Activated CD8-positive, alpha-beta T cell treated with anti-CD3 and anti-CD28 coated beads for 36 hours (primary cell): ENCODE results near the gene OPCML. TPM values are rescaled to one million over a fixed set of nuclear protein-coding genes. Genes with fewer than 3 reads are reported as not detected.

ENCODE experiments used
- ATAC-seq: fragments of 200-7000 bp; cut with Tn5 transposase; one replicate; pipeline ENCODE4 v1.10.0; 2021; ENCODE audit warnings: mild to moderate bottlenecking, moderate library complexity
- CTCF ChIA-PET: fragments of 350-600 bp; sonication (Branson Sonifier 250); formaldehyde crosslinking; loops from one replicate; lab custom pipeline; 2021; ENCODE audit warnings: antibody characterized with exemption; lab: Charles Lee
- POLR2A ChIA-PET: fragments of 350-600 bp; sonication (Branson Sonifier 250); formaldehyde crosslinking; loops from one replicate; lab custom pipeline; 2021; ENCODE audit warnings: antibody characterized with exemption; lab: Charles Lee
- DNase-seq: peaks from one replicate; pipeline ENCODE4 v3.0.0-alpha.2; 2020
- H3K27ac Mint-ChIP-seq: one replicate; pipeline ENCODE4 v1.8.0; 2021; ENCODE audit warnings: mild to moderate bottlenecking, mixed read lengths
- H3K27me3 Mint-ChIP-seq: one replicate; pipeline ENCODE4 v1.8.0; 2021; ENCODE audit warnings: mixed read lengths
- H3K36me3 Mint-ChIP-seq: one replicate; pipeline ENCODE4 v1.8.0; 2021; ENCODE audit warnings: low read depth, mixed read lengths
- H3K4me1 Mint-ChIP-seq: one replicate; pipeline ENCODE4 v1.8.0; 2021; ENCODE audit warnings: low read depth, mixed read lengths
- H3K4me3 Mint-ChIP-seq: one replicate; pipeline ENCODE4 v1.8.0; 2021; ENCODE audit warnings: mild to moderate bottlenecking, moderate library complexity, mixed read lengths
- H3K9me3 Mint-ChIP-seq: one replicate; pipeline ENCODE4 v1.8.0; 2021; ENCODE audit warnings: mixed read lengths
- intact Hi-C: fragments of 100-400 bp; cut with micrococcal nuclease; formaldehyde crosslinking; loops from one replicate; pipeline ENCODE4 v1.10.0; 2022
- total RNA-seq, 2 experiments: library from RNA; stranded (reverse); gene quantifications; one replicate each; pipeline ENCODE4 v1.2.3, GENCODE V29; 2021
- TF ChIP-seq, protein P1 (sequence below): fragments of 200-600 bp; IDR thresholded peaks from one replicate; pipeline ENCODE4 v1.8.0; 2022; ENCODE audit warnings: antibody characterized with exemption, mild to moderate bottlenecking

The OPCML gene
- total RNA-seq, 2 experiments from 2014 or later: not detected

DNA sequence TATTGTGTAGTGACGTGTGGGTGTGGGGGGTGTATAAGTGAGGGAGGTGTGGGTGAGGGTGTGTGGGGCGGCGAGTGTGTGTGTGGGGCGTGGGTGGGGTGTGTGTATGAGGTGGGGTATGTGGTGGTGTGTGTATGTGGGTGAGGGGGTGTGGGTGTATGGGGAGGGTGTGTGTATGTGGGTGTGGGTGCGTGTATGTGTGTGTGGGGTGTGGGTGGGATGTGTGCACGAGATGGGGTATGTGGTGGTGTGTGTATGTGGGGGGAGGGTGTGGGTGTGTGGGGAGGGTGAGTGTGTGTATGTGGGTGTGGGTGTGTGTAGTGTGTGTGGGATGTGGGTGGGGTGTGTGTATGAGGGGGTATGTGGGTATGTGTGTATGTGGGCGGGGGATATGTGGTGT, 205.5 kb downstream of the OPCML start:
- Mint-ChIP-seq H3K36me3 (no peaks in the 10 kb centered on the region), H3K4me3 (no peak overlapping the region), H3K4me1 (no peaks in the 10 kb centered on the region), H3K27me3 (no peaks in the 10 kb centered on the region), H3K9me3 (peaks cover 2% of the 10 kb centered on the region), H3K27ac (no peak overlapping the region)
- intact Hi-C loops: no loop called here
- POLR2A ChIA-PET: no interaction called here
- no peak for DNase-seq
- TF ChIP-seq, protein P1, sequence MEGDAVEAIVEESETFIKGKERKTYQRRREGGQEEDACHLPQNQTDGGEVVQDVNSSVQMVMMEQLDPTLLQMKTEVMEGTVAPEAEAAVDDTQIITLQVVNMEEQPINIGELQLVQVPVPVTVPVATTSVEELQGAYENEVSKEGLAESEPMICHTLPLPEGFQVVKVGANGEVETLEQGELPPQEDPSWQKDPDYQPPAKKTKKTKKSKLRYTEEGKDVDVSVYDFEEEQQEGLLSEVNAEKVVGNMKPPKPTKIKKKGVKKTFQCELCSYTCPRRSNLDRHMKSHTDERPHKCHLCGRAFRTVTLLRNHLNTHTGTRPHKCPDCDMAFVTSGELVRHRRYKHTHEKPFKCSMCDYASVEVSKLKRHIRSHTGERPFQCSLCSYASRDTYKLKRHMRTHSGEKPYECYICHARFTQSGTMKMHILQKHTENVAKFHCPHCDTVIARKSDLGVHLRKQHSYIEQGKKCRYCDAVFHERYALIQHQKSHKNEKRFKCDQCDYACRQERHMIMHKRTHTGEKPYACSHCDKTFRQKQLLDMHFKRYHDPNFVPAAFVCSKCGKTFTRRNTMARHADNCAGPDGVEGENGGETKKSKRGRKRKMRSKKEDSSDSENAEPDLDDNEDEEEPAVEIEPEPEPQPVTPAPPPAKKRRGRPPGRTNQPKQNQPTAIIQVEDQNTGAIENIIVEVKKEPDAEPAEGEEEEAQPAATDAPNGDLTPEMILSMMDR: no peak
- no peak for ATAC-seq
- CTCF ChIA-PET: no interaction called here

DNA sequence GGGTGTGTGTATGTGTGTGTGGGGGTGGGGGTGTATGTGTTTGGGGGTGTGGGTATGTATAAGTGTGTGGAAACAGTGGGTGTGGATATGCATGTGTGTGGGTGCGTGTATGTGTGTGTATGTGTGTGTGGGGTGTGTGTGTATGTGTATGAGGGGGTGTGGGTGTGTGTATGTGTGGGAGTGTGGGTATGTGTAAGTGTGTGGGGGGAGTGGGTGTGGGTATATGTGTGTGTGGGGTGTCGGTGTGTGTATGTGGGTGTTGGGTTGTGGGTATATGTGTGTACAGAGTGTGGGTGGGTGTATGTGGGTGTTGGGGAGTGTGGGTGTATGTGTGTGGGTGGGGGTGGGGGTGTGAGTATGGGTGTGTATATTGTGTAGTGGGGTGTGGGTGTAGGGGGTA, 206.0 kb downstream of the OPCML start:
- no peak overlapping the region for H3K27ac Mint-ChIP-seq
- H3K36me3 Mint-ChIP-seq: no peaks in the 10 kb centered on the region
- CTCF ChIA-PET: no interaction called here
- H3K4me3 Mint-ChIP-seq: no peak overlapping the region
- POLR2A ChIA-PET: no interaction called here
- no peaks in the 10 kb centered on the region for H3K4me1 Mint-ChIP-seq
- peaks cover 2% of the 10 kb centered on the region for H3K9me3 Mint-ChIP-seq
- DNase-seq (no peak), ATAC-seq (no peak)
- intact Hi-C loops: no loop called here
- no peaks in the 10 kb centered on the region for H3K27me3 Mint-ChIP-seq
- TF ChIP-seq, protein P1: no peak

DNA sequence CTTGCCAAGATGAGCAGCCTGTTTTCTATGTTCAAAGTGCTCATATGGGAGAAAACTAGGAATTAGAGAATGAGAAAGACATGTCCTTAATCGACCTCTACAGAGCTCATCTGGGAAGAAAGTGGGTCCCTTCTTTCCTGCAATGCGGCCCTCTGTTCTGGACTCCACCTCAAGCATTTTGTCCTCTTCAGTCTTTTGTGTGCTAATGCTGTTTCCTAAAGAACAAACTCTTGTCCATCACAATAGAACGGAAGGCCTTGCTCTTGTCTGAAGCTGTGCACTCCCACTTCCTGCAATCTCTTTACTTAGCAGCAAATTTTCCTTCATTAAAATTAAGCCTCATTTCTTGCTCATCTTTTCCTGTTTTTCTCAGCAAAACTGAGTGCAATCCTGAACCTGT, 206.6 kb downstream of the OPCML start:
- CTCF ChIA-PET: interaction anchor here (0.6 kb wide), 1 partner anchor 790 kb away, joined by 4 read pairs; no protein-coding TSS in a partner anchor
- intact Hi-C loops: no loop called here
- TF ChIP-seq, protein P1: no peak

DNA sequence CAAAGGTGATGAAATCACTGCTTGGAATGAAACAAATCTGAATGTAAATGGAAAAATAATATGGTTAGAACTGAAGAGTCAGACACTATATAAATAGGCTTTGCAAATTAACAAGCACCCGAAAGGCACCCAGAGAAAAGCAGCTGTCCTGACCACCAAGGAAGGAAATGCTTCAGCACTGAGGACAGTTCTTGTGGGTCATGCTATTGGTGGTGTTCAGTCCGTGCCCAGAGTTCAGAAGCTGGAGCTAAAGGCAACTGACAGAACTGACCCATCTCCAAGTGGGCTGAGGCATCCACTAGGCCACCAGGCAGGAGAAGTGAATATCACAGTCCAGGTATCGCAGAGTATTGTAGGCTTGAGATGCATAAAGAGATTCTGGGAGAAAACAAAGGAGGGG, 208.9 kb downstream of the OPCML start:
- Mint-ChIP-seq H3K9me3 (peaks cover 2% of the 10 kb centered on the region), H3K27ac (no peak overlapping the region), H3K27me3 (no peaks in the 10 kb centered on the region), H3K4me3 (no peak overlapping the region), H3K4me1 (no peaks in the 10 kb centered on the region), H3K36me3 (no peaks in the 10 kb centered on the region)
- CTCF ChIA-PET: no interaction called here
- ATAC-seq (no peak), DNase-seq (no peak)
- intact Hi-C loops: no loop called here
- TF ChIP-seq, protein P1: no peak
- POLR2A ChIA-PET: no interaction called here

More for the DNA sequence above, 206.6 kb downstream of the OPCML start:
- DNase-seq: no peak
- Mint-ChIP-seq H3K4me3 (no peak overlapping the region), H3K9me3 (peaks cover 2% of the 10 kb centered on the region), H3K27me3 (no peaks in the 10 kb centered on the region), H3K27ac (no peak overlapping the region), H3K4me1 (no peaks in the 10 kb centered on the region), H3K36me3 (no peaks in the 10 kb centered on the region)
- POLR2A ChIA-PET: no interaction called here
- no peak for ATAC-seq

DNA sequence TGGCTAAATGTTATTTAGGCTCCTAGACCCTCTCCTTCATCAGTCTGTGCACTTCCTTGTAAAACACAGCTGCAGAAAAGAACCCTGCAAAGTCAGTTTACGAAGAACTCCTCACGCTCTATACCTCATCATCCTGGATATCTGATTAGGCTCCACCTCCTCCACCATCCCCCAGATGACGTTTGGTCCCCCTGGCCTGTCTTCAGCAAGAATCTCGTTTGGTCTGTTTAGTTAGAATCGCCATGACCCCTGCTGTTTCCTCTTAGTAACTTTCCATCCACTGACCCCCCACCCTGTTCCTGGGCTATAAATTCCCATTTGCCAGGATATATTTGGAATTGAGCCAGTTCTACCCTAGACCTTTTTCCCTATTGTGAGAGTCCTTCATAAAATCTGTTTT, 214.1 kb downstream of the OPCML start:
- no peaks in the 10 kb centered on the region for H3K4me1 Mint-ChIP-seq
- no peaks in the 10 kb centered on the region for H3K36me3 Mint-ChIP-seq
- no peaks in the 10 kb centered on the region for H3K27me3 Mint-ChIP-seq
- no peak overlapping the region for H3K4me3 Mint-ChIP-seq
- no peaks in the 10 kb centered on the region for H3K9me3 Mint-ChIP-seq
- ChIA-PET CTCF (no interaction called here), POLR2A (no interaction called here)
- ATAC-seq (no peak), DNase-seq (no peak)
- intact Hi-C loops: no loop called here
- H3K27ac Mint-ChIP-seq: no peak overlapping the region
- TF ChIP-seq, protein P1: no peak
